ENCODE measurements around the gene DCST2. TPM values are rescaled to one million over a fixed set of nuclear protein-coding genes. Genes with fewer than 3 reads are reported as not detected.

DCST2 gene
- total RNA-seq, 6 experiments from 2014 or later, result 0.08 to 0.14 TPM; not detected in 4

- no peak overlapping the region for H3K27ac Mint-ChIP-seq
- H3K4me1 Mint-ChIP-seq (ENCODE audit: low read depth), result peaks cover 18% of the 10 kb centered on the region
- no peak overlapping the region for H3K4me3 Mint-ChIP-seq
- no peaks in the 10 kb centered on the region for H3K36me3 Mint-ChIP-seq (ENCODE audit: low read depth)
- H3K27me3 Mint-ChIP-seq (ENCODE audit: insufficient read depth), result peaks cover 28% of the 10 kb centered on the region
- no peak for DNase-seq
- no peaks in the 10 kb centered on the region for H3K9me3 Mint-ChIP-seq
- no peak for TF ChIP-seq CTCF (IDR thresholded peaks at IDR 0.05)
Observed at GRCh38 chr1:155076371-155076770, 42.8 kb upstream of the DCST2 start.

- H3K4me1 Mint-ChIP-seq (ENCODE audit: low read depth), result peaks cover 15% of the 10 kb centered on the region
- no peaks in the 10 kb centered on the region for H3K36me3 Mint-ChIP-seq (ENCODE audit: low read depth)
- no peaks in the 10 kb centered on the region for H3K9me3 Mint-ChIP-seq
- no peak overlapping the region for H3K4me3 Mint-ChIP-seq
- no peak for DNase-seq
- H3K27me3 Mint-ChIP-seq (ENCODE audit: insufficient read depth), result peaks cover 23% of the 10 kb centered on the region
- no peak overlapping the region for H3K27ac Mint-ChIP-seq
- no peak for TF ChIP-seq CTCF (IDR thresholded peaks at IDR 0.05)
Observed at GRCh38 chr1:155075535-155075934, 42.0 kb upstream of the DCST2 start.

DNA sequence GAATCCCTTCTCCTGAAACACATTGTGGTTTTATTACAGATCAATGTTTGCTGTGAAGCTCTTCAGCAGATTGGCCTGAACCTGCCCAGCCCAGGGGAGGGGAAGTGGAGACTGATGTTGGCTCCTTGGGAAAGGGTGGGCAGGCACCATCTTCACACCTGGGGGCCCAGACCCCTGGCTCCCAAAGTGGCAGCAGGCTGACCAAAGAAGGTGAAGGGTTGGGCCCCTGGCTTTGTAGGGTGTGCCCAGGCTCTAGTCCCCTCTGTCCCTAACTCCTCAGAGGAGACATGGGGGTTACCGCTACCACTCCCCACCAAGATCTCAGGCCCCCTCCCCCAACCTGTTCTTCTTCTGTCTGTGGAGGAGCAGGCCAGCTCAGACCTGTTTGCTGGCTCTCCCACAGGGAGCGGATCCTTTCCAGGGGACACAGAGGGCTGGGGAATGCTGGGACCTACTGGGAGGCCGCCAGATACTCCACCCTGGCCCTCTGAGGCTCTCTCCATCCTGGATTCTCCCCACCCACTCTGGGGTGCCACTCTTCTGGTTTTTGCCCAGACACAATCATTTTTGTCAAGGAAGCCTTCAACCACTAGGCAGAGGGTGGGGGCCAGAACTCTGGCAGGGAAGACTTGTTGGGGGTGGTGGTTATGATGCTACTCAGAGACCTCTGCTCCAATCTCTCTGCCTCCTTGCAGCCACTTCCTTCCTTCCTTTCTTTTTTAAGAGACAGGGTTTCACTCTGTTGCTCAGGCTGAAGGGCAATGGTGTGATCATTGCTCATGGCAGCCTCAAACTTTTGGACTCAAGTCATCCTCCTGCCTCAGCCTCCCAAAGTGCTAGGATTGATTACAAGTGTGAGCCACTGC is 40.0 kb upstream of the DCST2 start:
- Mint-ChIP-seq H3K4me3 (no peak overlapping the region), H3K27ac (no peak overlapping the region), H3K27me3 (ENCODE audit: insufficient read depth) (peaks cover 14% of the 10 kb centered on the region), H3K36me3 (ENCODE audit: low read depth) (no peaks in the 10 kb centered on the region), H3K4me1 (ENCODE audit: low read depth) (peaks cover 9% of the 10 kb centered on the region; the same call in 1 of the 2 replicates), H3K9me3 (no peaks in the 10 kb centered on the region)
- DNase-seq, result no peak
- no peak for TF ChIP-seq CTCF (IDR thresholded peaks at IDR 0.05)

- Mint-ChIP-seq H3K9me3 (no peaks in the 10 kb centered on the region), H3K36me3 (ENCODE audit: low read depth) (no peaks in the 10 kb centered on the region), H3K4me3 (no peak overlapping the region), H3K27ac (no peak overlapping the region), H3K27me3 (ENCODE audit: insufficient read depth) (peaks cover 14% of the 10 kb centered on the region), H3K4me1 (ENCODE audit: low read depth) (peaks cover 11% of the 10 kb centered on the region; the same call in 1 of the 2 replicates)
- TF ChIP-seq CTCF (IDR thresholded peaks at IDR 0.05), result no peak
- no peak for DNase-seq
Observed at GRCh38 chr1:155072531-155073289, 39.1 kb upstream of the DCST2 start.

- Mint-ChIP-seq H3K36me3 (ENCODE audit: low read depth) (no peaks in the 10 kb centered on the region), H3K9me3 (no peaks in the 10 kb centered on the region), H3K4me1 (ENCODE audit: low read depth) (peaks cover 11% of the 10 kb centered on the region; the same call in 1 of the 2 replicates), H3K27ac (no peak overlapping the region), H3K4me3 (peak overlapping the region; percentile 50; the same call in 1 of the 2 replicates), H3K27me3 (ENCODE audit: insufficient read depth) (peaks cover 14% of the 10 kb centered on the region)
- TF ChIP-seq CTCF (IDR thresholded peaks at IDR 0.05), result no peak
- no peak for DNase-seq
Observed at GRCh38 chr1:155071701-155072100, 38.1 kb upstream of the DCST2 start.
